ENCODE data around the gene ZNF407.

ZNF407 gene

GRCh38 chr18:74841248-74841647 is 243.6 kb downstream of the ZNF407 start:
- in situ Hi-C loops (cut with MboI; ENCODE audit: low sequenced_read_pairs), result no loop called here
- Histone ChIP-seq H3K4me1 (no peaks in the 10 kb centered on the region; the same call in 1 of the 2 replicates), H3K36me3 (replicated peaks) (no peaks in the 10 kb centered on the region), H3K4me3 (no peak overlapping the region), H3K27me3 (ENCODE audit: low read depth) (no peaks in the 10 kb centered on the region), H3K9me3 (no peaks in the 10 kb centered on the region)
- DNase-seq (ENCODE audit: low spot score in 2 of 2), result no peak

GRCh38 chr18:74849301-74849700 is 251.6 kb downstream of the ZNF407 start:
- in situ Hi-C loops (cut with MboI; ENCODE audit: low sequenced_read_pairs), result no loop called here
- no peaks in the 10 kb centered on the region for H3K27me3 ChIP-seq (ENCODE audit: low read depth)
- DNase-seq (ENCODE audit: low spot score in 2 of 2), result no peak
- H3K36me3 ChIP-seq (replicated peaks), result no peaks in the 10 kb centered on the region
- no peak overlapping the region for H3K4me3 ChIP-seq
- no peaks in the 10 kb centered on the region for H3K9me3 ChIP-seq
- no peaks in the 10 kb centered on the region; the same call in 1 of the 2 replicates for H3K4me1 ChIP-seq

DNA sequence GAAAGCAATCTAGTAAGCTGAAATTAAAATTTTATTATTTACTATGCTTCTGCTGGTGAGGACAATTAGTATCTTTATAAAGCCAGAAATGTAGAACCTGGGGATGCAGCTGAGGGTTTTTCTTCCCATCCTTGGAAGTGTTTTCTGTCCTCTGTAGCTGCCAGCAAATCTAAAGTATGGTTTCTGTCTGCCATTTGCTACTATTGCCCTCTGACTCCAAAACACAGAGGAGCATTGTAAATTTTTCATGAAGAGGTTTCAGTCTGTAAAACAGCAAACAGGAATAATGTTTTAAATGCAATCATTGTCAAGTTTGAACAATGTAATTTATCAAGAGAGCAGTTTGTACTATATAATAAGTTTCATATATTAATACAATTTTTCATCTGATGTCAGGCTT is 258.8 kb downstream of the ZNF407 start:
- Histone ChIP-seq H3K9me3 (no peaks in the 10 kb centered on the region), H3K4me3 (no peak overlapping the region), H3K27me3 (ENCODE audit: low read depth) (no peaks in the 10 kb centered on the region), H3K36me3 (replicated peaks) (no peaks in the 10 kb centered on the region), H3K4me1 (peaks cover 9% of the 10 kb centered on the region)
- in situ Hi-C loops (cut with MboI; ENCODE audit: low sequenced_read_pairs), result no loop called here
- DNase-seq (ENCODE audit: low spot score in 2 of 2), result no peak

DNA sequence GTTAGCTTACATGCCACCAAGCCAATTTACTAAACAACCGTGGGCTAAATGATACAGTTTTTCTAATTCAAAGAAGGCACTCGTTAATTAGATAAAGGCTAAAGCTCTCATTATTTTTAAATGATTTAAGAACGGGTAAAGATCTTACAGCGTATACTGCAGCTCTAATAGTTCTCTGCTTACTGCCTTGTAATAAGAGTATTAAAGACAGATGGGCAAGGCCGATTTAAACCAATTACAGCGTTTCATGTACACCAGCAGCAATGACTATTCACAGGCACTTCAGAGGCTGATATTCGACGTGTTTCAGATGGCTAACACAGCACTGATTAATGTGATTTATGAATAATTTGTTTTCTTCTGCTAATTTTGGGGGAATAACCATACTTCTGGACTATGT is 259.3 kb downstream of the ZNF407 start:
- Histone ChIP-seq H3K9me3 (no peaks in the 10 kb centered on the region), H3K27me3 (ENCODE audit: low read depth) (no peaks in the 10 kb centered on the region), H3K4me3 (no peak overlapping the region), H3K36me3 (replicated peaks) (no peaks in the 10 kb centered on the region), H3K4me1 (peaks cover 9% of the 10 kb centered on the region)
- no peak for DNase-seq (ENCODE audit: low spot score in 2 of 2)
- in situ Hi-C loops (cut with MboI; ENCODE audit: low sequenced_read_pairs), result no loop called here

GRCh38 chr18:74857901-74858300 is 260.2 kb downstream of the ZNF407 start:
- in situ Hi-C loops (cut with MboI; ENCODE audit: low sequenced_read_pairs), result no loop called here
- Histone ChIP-seq H3K4me1 (peaks cover 9% of the 10 kb centered on the region), H3K9me3 (no peaks in the 10 kb centered on the region), H3K4me3 (no peak overlapping the region), H3K27me3 (ENCODE audit: low read depth) (no peaks in the 10 kb centered on the region), H3K36me3 (replicated peaks) (no peaks in the 10 kb centered on the region)
- DNase-seq (ENCODE audit: low spot score in 2 of 2), result no peak

DNA sequence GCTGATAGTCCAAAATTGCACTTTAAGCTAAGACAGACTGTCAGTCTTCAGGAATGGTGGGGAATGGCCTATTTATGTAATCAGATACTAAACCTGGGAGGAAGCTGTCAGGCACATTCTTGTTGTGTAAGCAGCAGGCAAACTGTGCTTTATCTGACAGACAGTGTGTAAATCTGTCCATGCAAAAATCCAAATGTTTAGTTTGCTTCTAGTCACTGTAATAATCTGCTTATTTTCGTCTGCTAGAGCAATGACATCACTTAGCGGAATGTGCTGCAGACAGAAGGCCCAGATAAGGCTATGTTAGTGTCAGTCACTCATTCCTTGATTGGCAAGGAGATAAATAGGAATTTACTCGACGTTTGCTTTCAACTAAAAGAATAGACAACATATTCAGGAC is 263.5 kb downstream of the ZNF407 start:
- Histone ChIP-seq H3K4me3 (no peak overlapping the region), H3K9me3 (no peaks in the 10 kb centered on the region), H3K4me1 (0 out of 2 replicates have a peak, but pooled peaks cover 7% of the 10 kb centered on the region), H3K27me3 (ENCODE audit: low read depth) (no peaks in the 10 kb centered on the region), H3K36me3 (replicated peaks) (no peaks in the 10 kb centered on the region)
- in situ Hi-C loops (cut with MboI; ENCODE audit: low sequenced_read_pairs), result no loop called here
- DNase-seq (ENCODE audit: low spot score in 2 of 2), result no peak

DNA sequence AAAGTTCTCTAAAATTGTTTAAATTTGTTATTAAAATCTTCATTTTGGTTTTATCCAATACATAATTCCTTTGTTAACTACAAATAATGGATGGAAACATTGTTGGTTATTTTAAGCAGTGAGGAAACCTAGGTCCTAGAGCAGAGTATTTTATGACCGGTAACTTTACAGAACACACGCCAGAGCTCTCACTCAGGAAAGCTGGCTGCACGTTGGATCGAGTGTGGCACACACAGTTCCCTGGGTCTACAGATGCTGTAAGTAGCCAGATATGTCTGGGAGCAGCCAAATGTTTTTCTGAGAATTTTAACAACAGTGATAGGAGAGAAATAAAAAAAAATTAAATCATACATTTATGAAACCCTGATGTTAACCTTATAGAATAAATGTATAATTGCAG is 264.4 kb downstream of the ZNF407 start:
- H3K4me3 ChIP-seq, result no peak overlapping the region
- no peak for DNase-seq (ENCODE audit: low spot score in 2 of 2)
- no peaks in the 10 kb centered on the region for H3K9me3 ChIP-seq
- H3K27me3 ChIP-seq (ENCODE audit: low read depth), result no peaks in the 10 kb centered on the region
- in situ Hi-C loops (cut with MboI; ENCODE audit: low sequenced_read_pairs), result no loop called here
- 0 out of 2 replicates have a peak, but pooled peaks cover 4% of the 10 kb centered on the region for H3K4me1 ChIP-seq
- H3K36me3 ChIP-seq (replicated peaks), result no peaks in the 10 kb centered on the region

GRCh38 chr18:74866577-74866976 is 268.9 kb downstream of the ZNF407 start:
- in situ Hi-C loops (cut with MboI; ENCODE audit: low sequenced_read_pairs), result no loop called here
- no peak for DNase-seq (ENCODE audit: low spot score in 2 of 2)
- peaks cover 14% of the 10 kb centered on the region for H3K4me1 ChIP-seq
- no peaks in the 10 kb centered on the region for H3K27me3 ChIP-seq (ENCODE audit: low read depth)
- H3K4me3 ChIP-seq, result no peak overlapping the region
- no peaks in the 10 kb centered on the region for H3K9me3 ChIP-seq
- H3K36me3 ChIP-seq (replicated peaks), result no peaks in the 10 kb centered on the region

DNA sequence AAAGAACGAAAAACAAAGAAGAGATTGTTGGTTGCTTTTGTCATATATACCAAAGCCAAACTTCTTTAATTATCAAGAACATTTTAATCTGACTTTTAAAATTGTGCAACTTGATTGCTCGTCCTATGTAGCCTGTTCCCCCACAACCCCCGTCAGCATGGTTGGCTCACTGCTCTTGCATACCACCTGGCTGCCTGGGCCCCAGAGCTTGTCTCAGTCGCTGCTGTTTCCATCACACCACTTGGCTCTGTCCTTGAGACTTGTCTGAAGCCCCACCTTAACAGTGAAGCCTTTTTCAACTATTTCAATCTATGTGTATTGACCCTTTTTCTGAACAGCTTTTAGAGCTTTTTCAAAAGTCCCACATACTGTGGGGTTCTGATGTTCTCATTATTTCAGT is 270.8 kb downstream of the ZNF407 start:
- Histone ChIP-seq H3K4me1 (peaks cover 12% of the 10 kb centered on the region), H3K27me3 (ENCODE audit: low read depth) (no peaks in the 10 kb centered on the region), H3K36me3 (replicated peaks) (no peaks in the 10 kb centered on the region), H3K9me3 (no peaks in the 10 kb centered on the region), H3K4me3 (no peak overlapping the region)
- in situ Hi-C loops (cut with MboI; ENCODE audit: low sequenced_read_pairs), result no loop called here
- no peak for DNase-seq (ENCODE audit: low spot score in 2 of 2)

DNA sequence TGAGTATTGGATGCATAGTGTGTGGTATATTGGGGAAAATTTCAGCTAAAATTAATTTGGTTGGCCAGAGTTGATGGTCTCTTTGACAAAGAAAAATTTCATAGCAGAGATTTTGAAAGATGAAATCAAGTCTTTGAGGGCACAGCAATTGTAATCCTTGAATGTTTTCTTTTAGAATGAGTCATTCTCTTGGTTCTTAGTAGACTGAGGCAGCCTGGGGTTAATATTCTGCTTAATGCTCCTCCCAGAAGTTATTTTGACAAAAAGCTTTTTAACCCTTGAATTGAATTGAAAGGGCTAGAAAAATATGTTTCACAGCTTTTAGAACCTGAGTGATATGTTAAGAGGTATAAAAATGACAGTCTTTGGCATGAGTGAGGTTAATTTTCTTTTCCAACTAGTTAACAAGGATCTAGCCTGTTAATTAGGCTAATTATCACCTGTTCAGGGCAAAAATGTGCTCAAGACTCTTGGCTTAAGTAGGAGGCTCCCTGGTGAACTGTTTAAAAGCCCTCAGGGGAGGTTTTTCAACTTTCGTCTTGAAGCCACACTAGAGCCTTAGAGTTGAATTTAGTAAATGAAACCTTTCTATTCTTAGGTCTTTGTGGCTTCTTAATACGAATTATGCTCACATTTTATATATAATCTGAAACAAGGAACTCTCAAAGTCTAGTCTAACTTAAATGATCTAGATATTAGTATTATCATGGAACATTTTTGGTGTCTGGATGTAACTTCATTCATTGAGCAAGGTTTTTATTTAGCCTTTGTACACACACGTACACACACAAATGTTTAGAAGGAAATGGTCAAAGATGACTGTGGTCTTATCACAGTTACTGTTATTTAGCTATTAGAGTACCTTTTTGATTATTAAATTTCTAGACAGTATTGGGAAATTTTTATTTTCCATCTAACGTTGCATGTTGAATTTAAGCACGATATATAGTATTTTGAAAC is 272.5 kb downstream of the ZNF407 start:
- no peak for DNase-seq (ENCODE audit: low spot score in 2 of 2)
- Histone ChIP-seq H3K36me3 (replicated peaks) (no peaks in the 10 kb centered on the region), H3K4me3 (no peak overlapping the region), H3K27me3 (ENCODE audit: low read depth) (no peaks in the 10 kb centered on the region), H3K4me1 (peaks cover 11% of the 10 kb centered on the region), H3K9me3 (no peaks in the 10 kb centered on the region)
- in situ Hi-C loops (cut with MboI; ENCODE audit: low sequenced_read_pairs), result no loop called here

DNA sequence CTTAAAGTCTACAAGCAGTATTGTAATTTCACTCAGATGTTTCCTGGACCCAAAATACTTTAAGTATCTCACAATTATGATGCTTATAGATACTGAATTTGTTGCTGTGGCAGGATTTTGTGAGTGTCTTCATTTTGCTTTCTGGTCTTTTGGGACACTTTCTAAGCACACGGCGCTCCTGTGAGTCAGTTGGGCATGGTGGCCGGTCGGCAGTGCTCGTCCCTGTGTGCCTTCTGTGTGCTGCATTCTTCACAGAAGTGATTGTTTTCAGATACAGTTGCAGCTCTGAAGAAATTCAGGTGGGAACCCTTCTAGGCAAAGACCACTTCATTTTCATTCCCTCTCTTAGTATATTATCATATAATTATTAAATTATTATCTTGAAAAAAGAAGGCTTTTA is 273.3 kb downstream of the ZNF407 start:
- Histone ChIP-seq H3K4me1 (peaks cover 15% of the 10 kb centered on the region), H3K9me3 (no peaks in the 10 kb centered on the region), H3K36me3 (replicated peaks) (no peaks in the 10 kb centered on the region), H3K4me3 (no peak overlapping the region), H3K27me3 (ENCODE audit: low read depth) (no peaks in the 10 kb centered on the region)
- DNase-seq (ENCODE audit: low spot score in 2 of 2), result no peak
- in situ Hi-C loops (cut with MboI; ENCODE audit: low sequenced_read_pairs), result no loop called here

DNA sequence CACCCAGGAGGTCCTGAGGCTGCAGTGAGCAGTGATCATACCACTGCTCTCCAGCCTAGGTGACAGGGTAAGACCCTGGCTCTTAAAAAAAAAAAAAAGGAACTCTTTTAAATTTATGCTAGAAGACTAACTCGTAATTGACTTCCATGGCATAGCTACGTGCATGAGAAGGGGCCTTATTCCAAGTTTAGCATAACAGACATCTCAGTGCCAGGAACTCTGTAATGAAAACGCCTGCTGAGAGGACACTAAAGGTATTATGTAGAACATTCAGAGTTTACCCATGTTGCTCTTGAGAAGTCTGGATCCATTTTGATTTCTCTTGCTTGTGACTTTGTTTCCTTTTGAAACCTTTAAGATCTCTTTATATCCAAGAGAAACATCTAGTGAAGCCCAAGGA is 276.0 kb downstream of the ZNF407 start:
- DNase-seq (ENCODE audit: low spot score in 2 of 2), result no peak
- Histone ChIP-seq H3K4me3 (no peak overlapping the region), H3K4me1 (peaks cover 19% of the 10 kb centered on the region), H3K36me3 (replicated peaks) (no peaks in the 10 kb centered on the region), H3K9me3 (no peaks in the 10 kb centered on the region), H3K27me3 (ENCODE audit: low read depth) (no peaks in the 10 kb centered on the region)
- in situ Hi-C loops (cut with MboI; ENCODE audit: low sequenced_read_pairs), result no loop called here

DNA sequence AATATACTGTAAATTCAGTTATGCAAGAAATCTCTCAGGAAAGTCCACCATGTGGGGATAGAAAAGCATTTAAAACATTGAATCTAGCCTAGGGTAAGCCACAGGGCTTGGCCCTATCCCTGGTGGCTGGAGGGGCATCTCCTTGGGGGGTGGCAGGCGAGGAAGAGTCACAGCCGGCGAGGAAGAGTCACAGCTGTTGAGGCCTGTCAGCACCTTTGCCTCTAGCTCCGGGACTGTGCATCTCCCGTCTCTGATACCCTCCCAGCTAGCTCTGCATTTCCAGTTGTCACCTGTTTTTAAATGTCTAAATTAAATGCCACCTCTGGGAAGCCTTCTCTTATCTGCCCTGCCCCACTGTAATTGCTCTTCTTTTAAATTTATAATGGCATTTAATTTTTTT is 276.7 kb downstream of the ZNF407 start:
- in situ Hi-C loops (cut with MboI; ENCODE audit: low sequenced_read_pairs), result no loop called here

GRCh38 chr18:74876630-74877243 is 279.1 kb downstream of the ZNF407 start:
- no peaks in the 10 kb centered on the region for H3K9me3 ChIP-seq
- H3K27me3 ChIP-seq (ENCODE audit: low read depth), result no peaks in the 10 kb centered on the region
- in situ Hi-C loops (cut with MboI; ENCODE audit: low sequenced_read_pairs), result no loop called here
- H3K4me1 ChIP-seq, result peaks cover 10% of the 10 kb centered on the region; the same call in 1 of the 2 replicates
- no peak overlapping the region for H3K4me3 ChIP-seq
- H3K36me3 ChIP-seq (replicated peaks), result no peaks in the 10 kb centered on the region
- no peak for DNase-seq (ENCODE audit: low spot score in 2 of 2)

More for the DNA sequence above, 276.7 kb downstream of the ZNF407 start:
- no peaks in the 10 kb centered on the region for H3K36me3 ChIP-seq (replicated peaks)
- peaks cover 19% of the 10 kb centered on the region for H3K4me1 ChIP-seq
- DNase-seq (ENCODE audit: low spot score in 2 of 2), result no peak
- no peak overlapping the region for H3K4me3 ChIP-seq
- H3K9me3 ChIP-seq, result no peaks in the 10 kb centered on the region
- no peaks in the 10 kb centered on the region for H3K27me3 ChIP-seq (ENCODE audit: low read depth)
